ENCODE results near the gene NHSL1. TPM values are rescaled to one million over a fixed set of nuclear protein-coding genes. Genes with fewer than 3 reads are reported as not detected.

NHSL1 gene
- 1 to 10 TPM in 1 of 2 donors, under 1 TPM in 1; 0.68 to 1.9 TPM for total RNA-seq

- Mint-ChIP-seq H3K9me3 (no peaks in the 10 kb centered on the region), H3K27ac (no peak within 1 kb of the TSS), H3K36me3 (no peaks in the 10 kb centered on the region)
- ATAC-seq = no peak
- no peak for DNase-seq (ENCODE audit: low spot score in 2 of 2)
These were observed at the start of gene NHSL1 for GRCh38 chr6:138499303-138500018. Gene NHSL1 (minus strand): TSS chr6:138499494. CDS start chr6:138499290, 204 bp downstream.

GRCh38 chr6:138546733-138547185, 47.5 kb upstream of the NHSL1 start:
- peak; percentile 98 for ATAC-seq
- no peaks in the 10 kb centered on the region for H3K36me3 Mint-ChIP-seq
- DNase-seq (ENCODE audit: low spot score in 2 of 2) = peak in 1 of 2 donors; percentile 33

GRCh38 chr6:138545621-138545980, 46.3 kb upstream of the NHSL1 start:
- no peak for ATAC-seq
- H3K9me3 Mint-ChIP-seq = no peaks in the 10 kb centered on the region
- H3K27ac Mint-ChIP-seq = no peak overlapping the region
- DNase-seq (ENCODE audit: low spot score in 2 of 2) = no peak
- no peaks in the 10 kb centered on the region for H3K36me3 Mint-ChIP-seq

More at GRCh38 chr6:138546733-138547185, 47.5 kb upstream of the NHSL1 start:
- Mint-ChIP-seq H3K27ac (peak overlapping the region in 1 of 2 donors; percentile 45), H3K9me3 (no peaks in the 10 kb centered on the region)

GRCh38 chr6:138544501-138544900, 45.2 kb upstream of the NHSL1 start:
- Mint-ChIP-seq H3K9me3 (no peaks in the 10 kb centered on the region), H3K36me3 (no peaks in the 10 kb centered on the region), H3K27ac (no peak overlapping the region)
- ATAC-seq (no peak), DNase-seq (ENCODE audit: low spot score in 2 of 2) (no peak)

- no peaks in the 10 kb centered on the region for H3K9me3 Mint-ChIP-seq
- no peak for DNase-seq (ENCODE audit: low spot score in 2 of 2)
- no peak for ATAC-seq
- no peaks in the 10 kb centered on the region for H3K36me3 Mint-ChIP-seq
- no peak overlapping the region for H3K27ac Mint-ChIP-seq
These were observed 44.4 kb upstream of the NHSL1 start for GRCh38 chr6:138543657-138544056.

GRCh38 chr6:138541823-138542481, 42.7 kb upstream of the NHSL1 start:
- no peaks in the 10 kb centered on the region for H3K36me3 Mint-ChIP-seq
- DNase-seq (ENCODE audit: low spot score in 2 of 2) (no peak), ATAC-seq (no peak)
- no peaks in the 10 kb centered on the region for H3K9me3 Mint-ChIP-seq
- H3K27ac Mint-ChIP-seq = no peak overlapping the region

- ATAC-seq = no peak
- no peak overlapping the region for H3K27ac Mint-ChIP-seq
- H3K36me3 Mint-ChIP-seq = no peaks in the 10 kb centered on the region
- no peak for DNase-seq (ENCODE audit: low spot score in 2 of 2)
- H3K9me3 Mint-ChIP-seq = no peaks in the 10 kb centered on the region
These were observed 41.2 kb upstream of the NHSL1 start for GRCh38 chr6:138540468-138540867.

GRCh38 chr6:138539876-138540275, 40.6 kb upstream of the NHSL1 start:
- Mint-ChIP-seq H3K36me3 (no peaks in the 10 kb centered on the region), H3K27ac (no peak overlapping the region), H3K9me3 (no peaks in the 10 kb centered on the region)
- no peak for DNase-seq (ENCODE audit: low spot score in 2 of 2)
- no peak for ATAC-seq

- ATAC-seq (no peak), DNase-seq (ENCODE audit: low spot score in 2 of 2) (no peak)
- no peak overlapping the region for H3K27ac Mint-ChIP-seq
- no peaks in the 10 kb centered on the region for H3K9me3 Mint-ChIP-seq
- H3K36me3 Mint-ChIP-seq = no peaks in the 10 kb centered on the region
These were observed 39.2 kb upstream of the NHSL1 start for GRCh38 chr6:138538390-138539031.

- Mint-ChIP-seq H3K9me3 (no peaks in the 10 kb centered on the region), H3K27ac (no peak overlapping the region)
- no peak for DNase-seq (ENCODE audit: low spot score in 2 of 2)
These were observed 37.8 kb upstream of the NHSL1 start for GRCh38 chr6:138537106-138537505.

GRCh38 chr6:138535728-138536455, 36.6 kb upstream of the NHSL1 start:
- no peaks in the 10 kb centered on the region for H3K9me3 Mint-ChIP-seq
- no peak for DNase-seq (ENCODE audit: low spot score in 2 of 2)
- no peaks in the 10 kb centered on the region for H3K36me3 Mint-ChIP-seq
- no peak overlapping the region for H3K27ac Mint-ChIP-seq
- no peak for ATAC-seq

More at GRCh38 chr6:138537106-138537505, 37.8 kb upstream of the NHSL1 start:
- ATAC-seq = no peak
- H3K36me3 Mint-ChIP-seq = no peaks in the 10 kb centered on the region

GRCh38 chr6:138533667-138534066, 34.4 kb upstream of the NHSL1 start:
- no peak for ATAC-seq
- Mint-ChIP-seq H3K27ac (no peak overlapping the region), H3K9me3 (no peaks in the 10 kb centered on the region), H3K36me3 (no peaks in the 10 kb centered on the region)
- no peak for DNase-seq (ENCODE audit: low spot score in 2 of 2)

GRCh38 chr6:138531387-138531786, 32.1 kb upstream of the NHSL1 start:
- ATAC-seq = no peak
- Mint-ChIP-seq H3K36me3 (no peaks in the 10 kb centered on the region), H3K9me3 (no peaks in the 10 kb centered on the region)

GRCh38 chr6:138529478-138529877, 30.2 kb upstream of the NHSL1 start:
- no peaks in the 10 kb centered on the region for H3K9me3 Mint-ChIP-seq
- no peaks in the 10 kb centered on the region for H3K36me3 Mint-ChIP-seq
- ATAC-seq (no peak), DNase-seq (ENCODE audit: low spot score in 2 of 2) (no peak)
- H3K27ac Mint-ChIP-seq = no peak overlapping the region

More at GRCh38 chr6:138531387-138531786, 32.1 kb upstream of the NHSL1 start:
- H3K27ac Mint-ChIP-seq = no peak overlapping the region
- no peak for DNase-seq (ENCODE audit: low spot score in 2 of 2)

GRCh38 chr6:138528956-138529355, 29.7 kb upstream of the NHSL1 start:
- no peaks in the 10 kb centered on the region for H3K9me3 Mint-ChIP-seq
- no peaks in the 10 kb centered on the region for H3K36me3 Mint-ChIP-seq
- ATAC-seq (no peak), DNase-seq (ENCODE audit: low spot score in 2 of 2) (no peak)
- no peak overlapping the region for H3K27ac Mint-ChIP-seq

GRCh38 chr6:138528137-138528536, 28.8 kb upstream of the NHSL1 start:
- Mint-ChIP-seq H3K36me3 (no peaks in the 10 kb centered on the region), H3K27ac (no peak overlapping the region), H3K9me3 (no peaks in the 10 kb centered on the region)
- ATAC-seq = no peak
- no peak for DNase-seq (ENCODE audit: low spot score in 2 of 2)
